ENCODE results near the gene MLPH. TPM values are rescaled to one million over a fixed set of nuclear protein-coding genes. Genes with fewer than 3 reads are reported as not detected.

Gene MLPH
- total and polyA plus RNA-seq, 9 of the 15 experiments (the other 6 are each of a cell fraction or from before 2014, with no cell fraction given) = 0.22 TPM; not detected in 8

- TF ChIP-seq CEBPB (tag; IDR thresholded peaks at IDR 0.05) (0 out of 2 replicates have a peak, but pooled peaks have one; percentile 17), PHTF2 (CRISPR knock-in tag; IDR thresholded peaks at IDR 0.05) (no peak), ZNF395 (CRISPR knock-in tag; IDR thresholded peaks at IDR 0.05) (peak; percentile 25; the same call in 1 of the 2 replicates), PCBP1 (IDR thresholded peaks at IDR 0.05; ENCODE audit: low read depth, low read length, poor library complexity, severe bottlenecking) (no peak), SMAD3 (CRISPR knock-in tag; conservative IDR thresholded peaks at IDR 0.05) (0 out of 2 replicates have a peak, but pooled peaks have one; percentile 35), ZSCAN32 (CRISPR knock-in tag; IDR thresholded peaks at IDR 0.05) (no peak; the same call in 1 of the 2 replicates), CREB5 (CRISPR knock-in tag; IDR thresholded peaks at IDR 0.05) (no peak), TAF9B (IDR thresholded peaks at IDR 0.05; ENCODE audit: partially characterized antibody) (no peak), DEAF1 (CRISPR knock-in tag; IDR thresholded peaks at IDR 0.05) (no peak), ZNF318 (IDR thresholded peaks at IDR 0.05; ENCODE audit: borderline replicate concordance in 1 of 2, low read depth in 1 of 2) (0 out of 4 replicates have a peak, but pooled peaks of 1 of the 2 experiments have one; percentile 59), ATF4 (CRISPR knock-in tag; IDR thresholded peaks at IDR 0.05) (peak; percentile 93), CHD4 (IDR thresholded peaks at IDR 0.05; ENCODE audit: insufficient read depth, insufficient replicate concordance, low read depth, low read length, poor library complexity, severe bottlenecking) (no peak)
These were observed 21.4 kb upstream of the MLPH start (continued) for GRCh38 chr2:237465515-237466148.

All from K562 (cell line).